ENCODE results near the gene SLC9B1.
"Not testable (repeated sequence)": the region's sequence is repeated elsewhere in the genome, so short reads cannot be mapped to it uniquely, and the experiment has no call there.

Gene SLC9B1

DNA sequence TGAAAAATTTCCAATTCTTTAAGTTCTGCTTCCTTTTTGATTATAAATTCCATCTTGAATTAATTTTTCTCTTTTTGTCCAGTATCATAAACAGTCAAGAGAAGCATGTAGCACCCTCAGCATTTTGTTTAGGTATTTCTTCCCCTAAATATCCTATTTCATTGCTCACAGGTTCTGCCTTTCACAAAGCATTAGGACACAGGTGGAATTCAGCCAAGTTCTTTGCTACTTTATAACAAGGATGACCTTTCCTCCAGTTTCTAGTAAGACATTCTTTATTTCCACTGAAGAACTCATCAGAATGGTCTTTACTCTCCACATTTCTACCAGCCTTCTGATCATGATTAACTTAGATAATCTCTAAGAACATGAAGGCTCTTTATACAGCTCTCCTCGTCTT, 7.4 kb downstream of the SLC9B1 start:
- peak; percentile 73 to 83 for DNase-seq (ENCODE audit: low read depth in 2 of 2)
- TF ChIP-seq CTCF (IDR thresholded peaks at IDR 0.05; ENCODE audit: low read depth, low read length) = no peak

GRCh38 chr4:103011378-103012025, 8.0 kb downstream of the SLC9B1 start:
- DNase-seq (ENCODE audit: low read depth in 2 of 2) = peak; percentile 45 to 54
- no peak overlapping the region for H3K4me3 ChIP-seq (replicated peaks in 1 of 2; ENCODE audit: low read depth in 2 of 2, low read length in 2 of 2)
- TF ChIP-seq CTCF (IDR thresholded peaks at IDR 0.05; ENCODE audit: low read depth, low read length) = no peak

More for the DNA sequence above, 7.4 kb downstream of the SLC9B1 start:
- no peak overlapping the region for H3K4me3 ChIP-seq (replicated peaks in 1 of 2; ENCODE audit: low read depth in 2 of 2, low read length in 2 of 2)

DNA sequence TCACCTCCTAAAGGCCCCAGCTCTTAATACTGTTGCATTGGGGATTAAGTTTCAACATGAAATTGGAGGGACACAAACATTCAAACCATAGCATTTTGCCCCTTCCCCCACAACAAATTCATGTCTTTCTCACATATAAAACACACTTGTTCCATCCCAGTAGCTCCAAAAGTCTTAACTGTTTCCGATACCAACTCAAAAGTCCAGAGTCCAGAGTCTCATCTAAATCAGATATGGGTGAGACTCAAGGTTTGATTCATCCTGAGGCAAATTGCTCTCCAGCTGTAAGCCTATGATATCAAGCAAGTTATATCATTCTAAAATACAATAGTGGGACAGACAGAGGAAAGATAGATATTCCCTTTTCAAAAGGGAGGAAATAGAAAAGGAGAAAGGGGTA, 8.7 kb downstream of the SLC9B1 start:
- TF ChIP-seq CTCF (IDR thresholded peaks at IDR 0.05; ENCODE audit: low read depth, low read length) = no peak
- no peak for DNase-seq (ENCODE audit: low read depth in 2 of 2)
- no peak overlapping the region for H3K4me3 ChIP-seq (replicated peaks in 1 of 2; ENCODE audit: low read depth in 2 of 2, low read length in 2 of 2)

DNA sequence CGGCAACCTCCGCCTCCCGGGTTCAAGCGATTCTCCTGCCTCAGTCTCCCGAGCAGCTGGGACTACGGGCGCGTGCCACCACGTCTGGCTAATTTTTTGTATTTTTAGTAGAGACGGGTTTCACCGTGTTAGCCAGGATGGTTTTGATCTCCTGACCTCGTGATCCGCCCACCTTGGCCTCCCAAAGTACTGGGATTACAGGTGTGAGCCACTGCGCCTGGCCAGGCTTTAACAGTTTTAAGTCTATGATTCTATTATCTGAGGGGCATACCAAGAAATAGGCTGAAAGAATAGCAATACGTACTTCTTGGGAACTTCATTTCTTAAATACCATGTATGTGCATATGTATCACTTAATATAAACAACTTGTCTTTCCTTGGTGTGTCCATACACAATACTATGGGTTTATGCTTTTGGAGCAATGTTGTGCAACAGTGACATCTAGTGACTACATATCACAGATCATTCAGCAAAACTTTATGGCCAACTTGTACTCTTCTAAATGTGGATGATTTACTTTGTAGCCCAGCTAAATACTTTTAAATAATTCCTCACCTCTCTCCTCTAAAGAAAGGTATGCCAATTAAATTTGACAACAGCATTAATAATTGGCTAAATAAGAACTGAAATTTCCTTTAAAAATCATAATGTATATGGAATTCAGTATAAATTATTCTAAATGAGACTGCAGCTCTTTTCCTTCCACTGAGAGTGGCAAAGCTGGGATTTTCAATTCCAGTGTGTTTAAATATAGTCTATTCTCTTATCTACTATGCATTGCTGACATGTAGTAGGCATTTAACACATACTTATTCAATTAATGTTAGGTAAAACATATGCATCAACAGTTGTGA, 10.4 kb downstream of the SLC9B1 start:
- no peak overlapping the region for H3K4me3 ChIP-seq (replicated peaks in 1 of 2; ENCODE audit: low read depth in 2 of 2, low read length in 2 of 2)
- DNase-seq (ENCODE audit: low read depth in 2 of 2) = peak; percentile 83 to 86
- peak; percentile 59 for TF ChIP-seq CTCF (IDR thresholded peaks at IDR 0.05; ENCODE audit: low read depth, low read length)

DNA sequence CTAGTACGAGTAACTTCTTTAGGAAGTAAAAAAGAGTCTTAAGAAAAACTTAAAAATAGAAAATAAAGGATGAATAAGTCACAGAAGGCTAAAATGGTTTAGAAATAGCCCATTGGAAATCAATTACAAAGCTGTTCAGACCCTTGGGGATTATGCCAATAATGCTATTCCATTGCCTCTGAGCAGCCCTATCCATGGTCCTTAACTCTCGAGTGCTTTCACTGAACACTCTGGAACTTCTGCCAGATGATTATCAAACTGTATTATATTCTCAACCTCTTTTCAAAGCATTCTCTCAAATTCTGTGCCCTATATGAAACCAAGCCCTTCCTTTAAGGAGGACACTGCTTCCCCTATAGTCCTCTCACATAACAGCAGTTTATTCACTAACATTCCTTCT, 17.0 kb downstream of the SLC9B1 start:
- peak; percentile 32 to 37 for DNase-seq (ENCODE audit: low read depth in 2 of 2)
- H3K4me3 ChIP-seq (replicated peaks in 1 of 2; ENCODE audit: low read depth in 2 of 2, low read length in 2 of 2) = no peak overlapping the region
- no peak for TF ChIP-seq CTCF (IDR thresholded peaks at IDR 0.05; ENCODE audit: low read depth, low read length)

DNA sequence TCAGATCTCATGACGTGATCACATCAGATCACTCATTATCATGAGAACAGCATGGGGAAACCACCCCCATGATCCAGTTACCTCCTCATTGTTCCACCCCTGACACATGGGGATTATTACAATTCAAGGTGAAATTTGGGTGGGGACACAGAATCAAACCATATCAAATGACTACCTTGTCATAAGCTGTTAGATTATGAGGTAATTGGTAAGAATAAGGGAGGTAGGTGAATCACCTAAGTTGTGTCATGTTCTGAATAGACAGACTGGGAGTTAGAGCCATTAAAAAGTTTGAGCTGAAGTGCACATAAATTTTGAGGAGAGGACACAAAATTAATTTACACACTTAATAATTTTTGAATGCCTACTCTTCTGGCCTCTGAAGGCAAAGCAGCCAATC, 24.7 kb downstream of the SLC9B1 start:
- H3K4me3 ChIP-seq (replicated peaks in 1 of 2; ENCODE audit: low read depth in 2 of 2, low read length in 2 of 2) = no peak overlapping the region
- TF ChIP-seq CTCF (IDR thresholded peaks at IDR 0.05; ENCODE audit: low read depth, low read length) = no peak
- no peak for DNase-seq (ENCODE audit: low read depth in 2 of 2)

DNA sequence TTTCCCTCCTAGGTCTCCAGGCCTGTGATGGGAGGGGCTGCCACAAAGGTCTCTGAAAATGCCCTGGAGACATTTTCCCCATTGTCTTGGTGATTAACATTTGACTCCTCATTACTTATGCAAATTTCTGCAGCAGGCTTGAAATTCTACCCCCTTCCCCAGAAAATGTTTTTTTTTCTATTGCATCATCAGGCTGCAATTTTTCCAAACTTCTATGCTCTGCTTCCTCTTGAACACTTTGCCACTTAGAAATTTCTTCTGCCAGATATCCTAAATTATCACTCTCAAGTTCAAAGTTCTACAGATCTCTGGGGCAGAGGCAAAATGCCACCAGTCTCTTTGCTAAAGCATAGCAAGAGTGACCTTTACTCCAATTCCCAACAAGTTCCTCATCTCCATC, 25.5 kb downstream of the SLC9B1 start:
- not testable (repeated sequence) for H3K4me3 ChIP-seq (replicated peaks in 1 of 2; ENCODE audit: low read depth in 2 of 2, low read length in 2 of 2); DNase-seq (ENCODE audit: low read depth in 2 of 2)

All from cardiac fibroblast (primary cell).